ENCODE data around the gene CNTN5. TPM values are rescaled to one million over a fixed set of nuclear protein-coding genes. Genes with fewer than 3 reads are reported as not detected.

CNTN5 gene
- total RNA-seq, 2 donors from 2014 or later, result not detected

DNA sequence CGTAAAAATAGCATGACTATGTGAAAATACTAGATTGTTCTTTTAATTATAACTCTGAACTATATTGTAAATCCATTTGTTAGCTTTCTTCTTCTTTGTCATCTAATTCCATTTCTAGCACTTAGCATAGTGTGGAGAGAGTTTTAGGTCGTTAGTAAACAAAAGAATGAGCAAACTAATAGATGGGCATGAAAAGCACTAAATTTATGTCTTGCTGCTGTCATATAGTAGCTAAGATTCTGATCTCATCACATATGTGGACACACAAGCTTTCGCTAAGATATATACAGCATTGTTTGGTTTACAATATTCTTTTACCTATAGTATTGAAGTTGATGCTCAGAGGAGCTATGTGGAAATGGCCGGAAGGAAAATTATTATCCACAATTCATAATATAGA lies 370.5 kb downstream of the CNTN5 start:
- H3K27ac Mint-ChIP-seq, result no peak overlapping the region
- no peaks in the 10 kb centered on the region for H3K27me3 Mint-ChIP-seq
- H3K4me1 Mint-ChIP-seq, result no peaks in the 10 kb centered on the region
- no peak for DNase-seq
- no peak for ATAC-seq
- no peaks in the 10 kb centered on the region for H3K9me3 ChIP-seq (ENCODE audit: control insufficient read depth, low read length, poor library complexity, severe bottlenecking)
- no peaks in the 10 kb centered on the region for H3K36me3 Mint-ChIP-seq (ENCODE audit: low read depth)
- no peak overlapping the region for H3K4me3 Mint-ChIP-seq

DNA sequence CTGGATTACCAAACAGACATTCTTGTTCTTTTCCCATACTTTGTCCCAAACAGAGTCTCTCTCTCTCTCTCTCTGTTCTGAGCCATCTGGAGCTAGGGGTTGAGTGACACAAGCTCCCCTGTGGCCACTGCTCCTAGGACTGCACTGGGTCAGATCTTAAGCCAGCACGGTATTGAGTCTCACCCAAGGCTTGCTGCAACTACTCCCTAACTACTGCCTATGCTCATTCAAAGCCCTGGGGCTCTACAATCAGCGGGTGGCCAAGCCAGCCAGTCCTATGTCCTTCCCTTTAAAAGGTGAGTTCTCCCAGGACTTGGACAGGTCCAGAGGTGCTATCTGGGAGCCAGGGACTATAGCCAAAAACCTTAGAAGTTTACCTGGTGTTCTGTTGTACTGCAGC lies 385.6 kb downstream of the CNTN5 start:
- no peaks in the 10 kb centered on the region for H3K27me3 Mint-ChIP-seq
- no peak for DNase-seq
- H3K4me3 Mint-ChIP-seq, result no peak overlapping the region
- no peaks in the 10 kb centered on the region for H3K9me3 ChIP-seq (ENCODE audit: control insufficient read depth, low read length, poor library complexity, severe bottlenecking)
- no peaks in the 10 kb centered on the region for H3K36me3 Mint-ChIP-seq (ENCODE audit: low read depth)
- no peak overlapping the region for H3K27ac Mint-ChIP-seq
- no peak for ATAC-seq
- no peaks in the 10 kb centered on the region for H3K4me1 Mint-ChIP-seq

DNA sequence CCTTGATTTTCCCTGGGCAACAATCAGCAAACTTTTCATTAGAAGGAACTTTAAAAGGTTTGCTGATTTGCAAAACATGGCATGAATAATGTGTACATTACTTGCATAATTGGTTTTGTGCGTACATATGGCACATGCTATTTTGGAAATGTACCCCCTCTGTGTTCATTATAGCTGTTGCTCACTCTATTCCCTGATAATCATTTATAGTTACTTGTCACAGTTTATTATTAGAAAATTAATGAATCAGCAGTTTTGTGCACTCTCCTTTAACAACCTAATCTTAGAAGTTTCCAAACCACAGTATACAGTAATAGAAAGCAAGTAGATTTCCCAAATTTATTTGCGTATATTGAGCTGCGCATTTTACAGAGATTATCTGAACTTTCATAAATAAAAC lies 389.9 kb downstream of the CNTN5 start:
- Mint-ChIP-seq H3K36me3 (ENCODE audit: low read depth) (no peaks in the 10 kb centered on the region), H3K4me1 (no peaks in the 10 kb centered on the region), H3K27ac (no peak overlapping the region), H3K4me3 (no peak overlapping the region), H3K27me3 (no peaks in the 10 kb centered on the region)
- ATAC-seq (no peak), DNase-seq (no peak)
- H3K9me3 ChIP-seq (ENCODE audit: control insufficient read depth, low read length, poor library complexity, severe bottlenecking), result no peaks in the 10 kb centered on the region

DNA sequence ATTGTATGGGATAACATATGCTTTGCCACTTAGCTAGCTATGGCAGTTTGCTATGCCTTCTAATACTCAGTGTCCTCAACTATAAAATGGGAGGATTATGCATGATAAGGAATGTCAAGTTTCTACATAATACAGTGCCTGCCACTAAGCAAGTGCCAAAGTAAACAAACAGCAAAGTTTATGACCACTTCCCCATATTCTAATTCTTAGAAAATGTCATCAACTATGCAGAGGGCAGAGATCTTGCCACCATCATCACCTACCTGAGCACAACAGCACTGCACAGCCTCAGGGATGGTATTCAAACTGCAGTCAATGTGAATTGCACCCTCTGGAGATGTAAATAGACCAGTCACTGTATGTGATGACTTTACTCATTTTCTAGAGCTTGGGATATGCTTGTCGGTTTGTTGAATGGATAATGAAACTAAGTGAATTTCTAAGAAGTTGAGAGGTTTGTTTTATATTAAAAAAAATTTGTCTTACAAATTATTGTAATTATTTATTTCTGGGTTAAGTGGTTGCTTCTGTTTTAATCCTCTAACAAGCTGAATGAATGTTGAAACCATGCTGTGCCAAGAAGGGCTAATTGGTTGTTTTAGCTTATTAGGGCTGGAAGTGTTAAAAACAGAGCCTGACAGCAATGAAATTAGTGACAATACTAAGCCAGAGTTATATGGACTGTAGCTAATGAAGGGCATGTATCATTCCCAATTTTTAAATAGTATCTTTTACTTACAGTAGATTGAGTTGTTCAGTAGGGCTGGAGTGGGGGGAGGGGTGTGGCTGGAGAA lies 398.4 kb downstream of the CNTN5 start:
- Mint-ChIP-seq H3K27ac (no peak overlapping the region), H3K4me1 (no peaks in the 10 kb centered on the region), H3K27me3 (no peaks in the 10 kb centered on the region), H3K4me3 (no peak overlapping the region), H3K36me3 (ENCODE audit: low read depth) (no peaks in the 10 kb centered on the region)
- no peak for DNase-seq
- no peak for ATAC-seq
- H3K9me3 ChIP-seq (ENCODE audit: control insufficient read depth, low read length, poor library complexity, severe bottlenecking), result no peaks in the 10 kb centered on the region

DNA sequence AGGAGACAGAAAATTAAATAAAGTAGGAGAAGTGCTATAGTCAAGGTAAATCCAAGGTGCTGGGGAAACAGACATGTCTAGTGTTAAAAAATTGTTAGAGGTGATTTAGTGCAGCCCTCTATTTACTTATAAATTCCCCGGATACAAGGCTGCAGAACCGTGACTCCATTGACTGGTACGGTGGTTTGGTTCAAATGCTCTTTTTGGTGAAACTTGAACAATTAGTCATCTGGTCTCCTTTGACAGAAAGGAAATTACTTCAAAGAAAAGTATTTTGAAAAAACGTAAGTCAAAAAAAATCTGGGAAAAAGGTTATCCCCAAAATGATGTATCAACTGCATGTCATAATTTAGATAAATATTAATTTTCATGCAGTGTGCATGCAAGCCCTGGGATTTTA lies 399.2 kb downstream of the CNTN5 start:
- DNase-seq (no peak), ATAC-seq (no peak)
- Mint-ChIP-seq H3K27ac (no peak overlapping the region), H3K36me3 (ENCODE audit: low read depth) (no peaks in the 10 kb centered on the region), H3K27me3 (no peaks in the 10 kb centered on the region), H3K4me3 (no peak overlapping the region), H3K4me1 (no peaks in the 10 kb centered on the region)
- H3K9me3 ChIP-seq (ENCODE audit: control insufficient read depth, low read length, poor library complexity, severe bottlenecking), result no peaks in the 10 kb centered on the region

DNA sequence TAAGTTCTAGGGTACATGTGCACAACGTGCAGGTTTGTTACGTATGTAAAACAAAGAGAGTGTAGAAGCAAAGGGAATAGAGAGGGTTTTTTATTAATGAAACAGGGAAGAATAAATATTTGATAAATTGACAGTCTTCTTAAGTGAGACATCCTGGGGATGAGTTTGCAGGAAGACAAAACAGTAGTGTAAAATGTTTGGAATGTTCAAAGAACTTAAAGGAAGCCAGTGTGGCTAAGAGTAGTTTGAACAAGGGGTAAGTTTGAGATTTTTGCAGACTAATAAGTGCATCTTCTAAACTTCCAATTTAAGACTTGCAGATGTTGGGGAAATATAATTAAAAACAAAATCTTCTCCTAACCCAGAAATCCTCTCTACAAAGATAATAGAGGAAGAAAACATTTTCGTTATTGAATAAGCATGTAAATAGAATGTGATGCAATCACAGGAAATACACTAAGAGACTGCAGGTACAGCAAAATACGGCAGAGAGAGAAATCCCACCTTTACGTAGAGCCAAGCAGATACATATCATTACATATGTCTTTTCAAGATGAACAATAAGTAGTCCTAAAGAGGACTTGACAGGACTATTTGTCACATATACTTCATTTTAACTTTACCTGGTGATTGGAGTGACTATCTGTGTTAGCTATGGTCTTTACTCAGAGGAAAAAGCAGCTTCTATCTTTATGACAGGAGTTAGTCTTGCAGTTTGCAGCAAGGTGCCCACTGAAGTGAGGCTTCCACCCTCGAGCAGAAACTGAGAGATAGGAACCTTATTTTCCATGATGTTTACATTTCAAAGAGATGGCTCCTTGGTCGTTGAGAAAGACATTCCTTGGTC lies 402.1 kb downstream of the CNTN5 start:
- Mint-ChIP-seq H3K4me3 (no peak overlapping the region), H3K36me3 (ENCODE audit: low read depth) (no peaks in the 10 kb centered on the region), H3K27ac (no peak overlapping the region), H3K27me3 (no peaks in the 10 kb centered on the region), H3K4me1 (no peaks in the 10 kb centered on the region)
- no peaks in the 10 kb centered on the region for H3K9me3 ChIP-seq (ENCODE audit: control insufficient read depth, low read length, poor library complexity, severe bottlenecking)
- DNase-seq (no peak), ATAC-seq (no peak)

DNA sequence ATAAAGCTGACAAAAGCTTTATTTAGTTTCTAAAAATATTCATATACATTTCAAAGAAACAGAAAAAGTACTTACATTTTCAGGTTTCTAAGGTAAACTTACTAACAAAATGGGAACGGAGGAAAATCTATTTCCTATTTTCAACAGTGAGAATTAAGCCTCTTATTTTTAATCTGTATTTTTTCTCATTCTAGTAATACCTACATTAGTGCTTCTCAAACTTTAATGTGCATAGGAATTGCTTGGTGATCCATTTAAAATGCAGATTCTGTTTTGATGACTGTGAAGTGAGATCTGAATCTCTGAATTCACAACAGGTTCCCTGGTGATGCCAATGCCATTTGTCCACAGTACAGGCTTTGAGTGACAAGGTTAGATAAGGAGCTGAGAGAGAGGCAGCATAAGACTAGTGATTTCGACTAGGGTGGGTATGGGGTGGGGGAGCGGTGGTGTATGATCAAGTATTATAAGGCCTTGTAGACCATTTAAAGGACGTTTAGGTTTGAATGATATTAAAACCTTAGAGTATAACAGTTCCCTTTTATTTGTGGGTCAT lies 402.8 kb downstream of the CNTN5 start:
- DNase-seq, result no peak
- Mint-ChIP-seq H3K4me3 (no peak overlapping the region), H3K27ac (no peak overlapping the region), H3K36me3 (ENCODE audit: low read depth) (no peaks in the 10 kb centered on the region), H3K4me1 (no peaks in the 10 kb centered on the region), H3K27me3 (no peaks in the 10 kb centered on the region)
- H3K9me3 ChIP-seq (ENCODE audit: control insufficient read depth, low read length, poor library complexity, severe bottlenecking), result no peaks in the 10 kb centered on the region
- no peak for ATAC-seq

DNA sequence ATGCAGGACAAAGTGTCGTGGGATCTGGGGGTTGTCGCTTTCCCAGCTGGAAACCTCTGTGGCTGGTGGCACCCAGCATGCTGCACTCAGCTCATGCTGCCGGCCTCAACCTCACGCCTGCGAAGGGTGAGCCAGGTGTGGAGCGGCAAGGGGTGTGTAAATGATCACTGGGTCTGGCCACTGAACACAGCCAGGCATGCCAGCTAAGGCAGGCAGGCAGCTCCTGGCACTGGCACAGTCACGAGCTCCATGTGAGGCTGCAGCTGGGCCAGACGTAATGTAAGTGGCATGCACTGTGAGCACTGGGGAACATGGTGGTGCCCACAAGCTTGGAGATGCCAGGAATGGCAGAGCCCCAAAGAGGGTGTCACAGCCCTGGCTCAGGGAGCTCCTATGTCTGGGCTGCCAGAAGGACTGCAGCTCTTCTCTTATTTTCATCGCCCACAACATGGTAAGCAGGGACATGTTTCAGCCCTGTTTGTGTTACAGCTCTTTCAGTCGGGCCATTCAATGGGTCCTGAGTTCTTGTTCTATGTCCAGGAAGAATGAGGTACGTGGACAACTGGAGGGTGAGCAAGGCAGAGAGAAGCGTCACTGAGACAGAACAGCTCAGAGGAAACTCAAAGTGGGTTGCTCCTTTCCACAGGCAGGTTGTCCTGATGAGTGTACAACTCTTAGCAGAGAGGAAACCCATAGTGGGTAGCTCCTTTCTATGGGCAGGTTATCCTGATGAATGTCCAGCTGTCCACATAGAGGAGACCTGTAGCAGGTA lies 403.8 kb downstream of the CNTN5 start:
- Mint-ChIP-seq H3K27me3 (no peaks in the 10 kb centered on the region), H3K36me3 (ENCODE audit: low read depth) (no peaks in the 10 kb centered on the region), H3K4me3 (no peak overlapping the region), H3K4me1 (no peaks in the 10 kb centered on the region), H3K27ac (no peak overlapping the region)
- H3K9me3 ChIP-seq (ENCODE audit: control insufficient read depth, low read length, poor library complexity, severe bottlenecking), result no peaks in the 10 kb centered on the region
- ATAC-seq (no peak), DNase-seq (no peak)

DNA sequence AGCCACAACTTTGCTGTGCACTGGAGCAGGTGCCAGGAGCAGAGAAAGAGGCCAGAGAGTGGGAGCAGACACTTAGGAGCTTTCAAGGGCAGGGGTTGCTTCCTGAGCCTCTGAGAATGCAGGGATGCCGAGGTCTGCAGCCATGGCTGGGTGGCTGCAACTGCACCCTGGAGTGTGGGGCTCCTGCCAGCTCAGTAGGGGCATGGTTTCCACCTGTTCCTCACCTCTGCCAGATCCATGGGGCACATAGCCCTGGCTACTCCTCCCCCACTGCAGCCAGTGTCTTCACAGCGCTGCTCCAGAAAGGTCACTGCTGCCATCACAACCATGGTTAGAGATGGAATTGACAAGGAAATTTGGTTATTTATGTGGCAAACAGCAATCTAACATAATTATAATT lies 404.8 kb downstream of the CNTN5 start:
- no peaks in the 10 kb centered on the region for H3K4me1 Mint-ChIP-seq
- no peaks in the 10 kb centered on the region for H3K27me3 Mint-ChIP-seq
- no peaks in the 10 kb centered on the region for H3K9me3 ChIP-seq (ENCODE audit: control insufficient read depth, low read length, poor library complexity, severe bottlenecking)
- ATAC-seq, result no peak
- DNase-seq, result no peak
- no peaks in the 10 kb centered on the region for H3K36me3 Mint-ChIP-seq (ENCODE audit: low read depth)
- H3K4me3 Mint-ChIP-seq, result no peak overlapping the region
- H3K27ac Mint-ChIP-seq, result no peak overlapping the region

DNA sequence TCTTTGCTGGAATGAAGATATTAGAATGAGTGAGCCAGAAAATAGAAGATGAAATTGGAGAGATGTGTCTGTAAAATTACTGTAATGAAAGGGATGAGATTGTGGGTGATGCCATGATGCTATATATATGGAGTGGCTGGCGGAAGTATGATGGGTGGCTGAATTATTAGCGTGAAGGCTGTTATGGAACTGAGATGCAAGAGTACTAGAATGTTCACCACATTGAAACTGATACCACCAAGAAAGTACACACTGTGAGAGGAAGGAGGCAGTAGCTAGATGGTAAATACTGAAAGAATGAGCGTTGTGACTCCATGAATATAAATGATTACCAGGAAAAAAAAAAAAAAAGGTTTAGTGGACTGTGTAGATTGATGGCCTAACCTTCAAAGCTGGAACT lies 411.9 kb downstream of the CNTN5 start:
- Mint-ChIP-seq H3K27ac (no peak overlapping the region), H3K36me3 (ENCODE audit: low read depth) (no peaks in the 10 kb centered on the region)

DNA sequence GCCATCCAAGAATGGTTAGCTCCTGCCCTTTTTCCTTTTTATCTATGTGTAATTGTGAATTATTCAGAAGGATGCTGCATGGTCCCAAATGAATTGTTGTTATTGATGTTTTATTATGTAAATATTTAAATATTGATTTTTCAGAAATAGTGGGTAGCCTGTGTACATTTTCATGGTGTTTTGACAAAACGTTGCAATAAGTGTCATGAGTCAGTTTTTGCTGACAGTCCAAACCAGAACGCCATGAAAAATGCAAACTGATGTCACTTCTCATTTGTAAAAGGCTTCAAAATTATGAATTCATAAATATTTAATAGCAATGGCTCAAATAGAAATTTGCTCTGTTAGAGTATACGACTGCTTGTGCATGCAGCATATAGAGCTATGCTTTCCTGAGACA lies 422.5 kb downstream of the CNTN5 start:
- H3K4me1 Mint-ChIP-seq, result no peaks in the 10 kb centered on the region
- H3K36me3 Mint-ChIP-seq (ENCODE audit: low read depth), result no peaks in the 10 kb centered on the region
- no peaks in the 10 kb centered on the region for H3K9me3 ChIP-seq (ENCODE audit: control insufficient read depth, low read length, poor library complexity, severe bottlenecking)
- no peak overlapping the region for H3K27ac Mint-ChIP-seq
- H3K27me3 Mint-ChIP-seq, result no peaks in the 10 kb centered on the region
- ATAC-seq, result no peak
- DNase-seq, result no peak
- H3K4me3 Mint-ChIP-seq, result no peak overlapping the region

More for the DNA sequence above, 411.9 kb downstream of the CNTN5 start:
- Mint-ChIP-seq H3K4me1 (no peaks in the 10 kb centered on the region), H3K27me3 (no peaks in the 10 kb centered on the region), H3K4me3 (no peak overlapping the region)
- ATAC-seq, result no peak
- H3K9me3 ChIP-seq (ENCODE audit: control insufficient read depth, low read length, poor library complexity, severe bottlenecking), result no peaks in the 10 kb centered on the region
- DNase-seq, result no peak

DNA sequence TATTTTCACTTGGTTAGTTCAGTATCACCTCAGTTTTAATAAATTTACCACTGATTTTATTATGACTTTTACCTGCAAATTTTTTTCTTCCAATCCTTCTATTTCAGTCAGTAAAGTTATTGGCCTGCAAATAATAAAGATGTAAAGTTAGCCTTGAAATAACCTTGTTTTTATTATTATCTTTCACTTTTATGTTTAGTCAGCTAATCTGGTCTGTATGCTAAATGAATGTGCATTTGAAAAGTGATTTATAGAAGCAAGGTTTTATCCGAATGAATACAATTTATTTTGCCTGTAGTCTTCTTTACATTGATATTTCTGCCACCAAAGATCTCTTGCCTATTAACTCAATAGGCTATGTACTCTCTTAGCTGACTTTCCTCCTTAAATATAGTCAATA lies 425.7 kb downstream of the CNTN5 start:
- H3K4me1 Mint-ChIP-seq, result no peaks in the 10 kb centered on the region
- no peaks in the 10 kb centered on the region for H3K9me3 ChIP-seq (ENCODE audit: control insufficient read depth, low read length, poor library complexity, severe bottlenecking)
- no peak overlapping the region for H3K27ac Mint-ChIP-seq
- no peaks in the 10 kb centered on the region for H3K36me3 Mint-ChIP-seq (ENCODE audit: low read depth)
- ATAC-seq (no peak), DNase-seq (no peak)
- no peaks in the 10 kb centered on the region for H3K27me3 Mint-ChIP-seq
- no peak overlapping the region for H3K4me3 Mint-ChIP-seq

DNA sequence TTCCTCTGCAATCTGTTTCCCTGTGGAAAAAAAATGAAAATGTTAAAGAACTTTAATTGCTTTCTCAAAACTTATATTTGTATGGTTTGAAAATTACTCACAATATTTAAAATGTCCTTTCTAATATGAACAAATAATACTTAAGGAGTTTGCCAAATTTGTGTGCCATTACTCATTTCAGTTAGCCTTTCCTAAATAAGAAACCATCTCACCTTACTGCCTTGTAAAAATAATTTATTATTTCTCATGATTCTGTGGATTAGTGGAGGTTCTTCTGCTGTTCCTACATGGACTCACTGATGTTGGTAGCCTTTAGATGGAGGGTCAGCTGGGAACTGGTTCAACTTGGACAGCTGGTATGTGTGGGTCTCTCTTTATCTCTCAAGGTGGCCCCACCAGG lies 428.6 kb downstream of the CNTN5 start:
- Mint-ChIP-seq H3K4me3 (no peak overlapping the region), H3K4me1 (no peaks in the 10 kb centered on the region), H3K27me3 (no peaks in the 10 kb centered on the region), H3K27ac (no peak overlapping the region), H3K36me3 (ENCODE audit: low read depth) (no peaks in the 10 kb centered on the region)
- ATAC-seq (no peak), DNase-seq (no peak)
- H3K9me3 ChIP-seq (ENCODE audit: control insufficient read depth, low read length, poor library complexity, severe bottlenecking), result no peaks in the 10 kb centered on the region
